ENCODE results near the gene OR7G2.

DNA sequence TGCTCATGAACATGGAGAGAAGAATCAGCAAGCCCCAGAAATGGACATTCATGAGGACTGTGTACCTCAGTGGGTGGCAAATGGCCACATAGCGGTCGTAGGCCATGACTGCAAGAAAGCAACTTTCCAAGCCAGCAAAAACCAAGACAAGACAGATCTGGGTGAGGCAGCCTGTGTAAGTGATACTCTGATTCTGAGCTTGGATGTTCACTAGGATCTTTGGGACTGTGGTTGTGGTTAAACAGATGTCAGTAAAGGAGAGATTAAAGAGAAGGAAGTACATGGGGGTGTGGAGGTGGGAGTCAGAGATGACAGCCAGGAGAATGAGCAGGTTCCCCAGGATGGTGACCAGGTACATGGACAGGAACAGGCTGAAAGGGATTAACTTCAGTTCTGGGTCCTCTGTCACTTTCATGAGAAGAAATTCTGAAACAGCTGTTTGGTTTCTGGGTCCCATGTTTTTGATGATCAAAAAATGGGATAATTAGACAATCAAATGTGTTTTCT lies 8.1 kb upstream of the OR7G2 start, which contains the start of gene OR7G1:
- TF ChIP-seq ZFP3 (CRISPR knock-in tag; IDR thresholded peaks at IDR 0.05) (no peak), ZFP30 (CRISPR knock-in tag; IDR thresholded peaks at IDR 0.05) (no peak)
- TF ChIP-seq, protein P1, sequence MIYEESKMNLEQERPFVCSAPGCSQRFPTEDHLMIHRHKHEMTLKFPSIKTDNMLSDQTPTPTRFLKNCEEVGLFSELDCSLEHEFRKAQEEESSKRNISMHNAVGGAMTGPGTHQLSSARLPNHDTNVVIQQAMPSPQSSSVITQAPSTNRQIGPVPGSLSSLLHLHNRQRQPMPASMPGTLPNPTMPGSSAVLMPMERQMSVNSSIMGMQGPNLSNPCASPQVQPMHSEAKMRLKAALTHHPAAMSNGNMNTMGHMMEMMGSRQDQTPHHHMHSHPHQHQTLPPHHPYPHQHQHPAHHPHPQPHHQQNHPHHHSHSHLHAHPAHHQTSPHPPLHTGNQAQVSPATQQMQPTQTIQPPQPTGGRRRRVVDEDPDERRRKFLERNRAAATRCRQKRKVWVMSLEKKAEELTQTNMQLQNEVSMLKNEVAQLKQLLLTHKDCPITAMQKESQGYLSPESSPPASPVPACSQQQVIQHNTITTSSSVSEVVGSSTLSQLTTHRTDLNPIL (CRISPR knock-in tag; IDR thresholded peaks at IDR 0.05; ENCODE audit: low read depth), result no peak
- TF ChIP-seq, protein P2, sequence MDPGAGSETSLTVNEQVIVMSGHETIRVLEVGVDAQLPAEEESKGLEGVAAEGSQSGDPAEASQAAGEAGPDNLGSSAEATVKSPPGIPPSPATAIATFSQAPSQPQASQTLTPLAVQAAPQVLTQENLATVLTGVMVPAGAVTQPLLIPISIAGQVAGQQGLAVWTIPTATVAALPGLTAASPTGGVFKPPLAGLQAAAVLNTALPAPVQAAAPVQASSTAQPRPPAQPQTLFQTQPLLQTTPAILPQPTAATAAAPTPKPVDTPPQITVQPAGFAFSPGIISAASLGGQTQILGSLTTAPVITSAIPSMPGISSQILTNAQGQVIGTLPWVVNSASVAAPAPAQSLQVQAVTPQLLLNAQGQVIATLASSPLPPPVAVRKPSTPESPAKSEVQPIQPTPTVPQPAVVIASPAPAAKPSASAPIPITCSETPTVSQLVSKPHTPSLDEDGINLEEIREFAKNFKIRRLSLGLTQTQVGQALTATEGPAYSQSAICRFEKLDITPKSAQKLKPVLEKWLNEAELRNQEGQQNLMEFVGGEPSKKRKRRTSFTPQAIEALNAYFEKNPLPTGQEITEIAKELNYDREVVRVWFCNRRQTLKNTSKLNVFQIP (CRISPR knock-in tag; IDR thresholded peaks at IDR 0.05; ENCODE audit: borderline replicate concordance, low read depth), result no peak
